ENCODE results near the gene BTBD10.

Gene BTBD10

GRCh38 chr11:13486926-13487660 lies 24.1 kb upstream of the BTBD10 start:
- peak overlapping the region; percentile 34; the same call in 1 of the 2 replicates for H3K4me3 ChIP-seq (ENCODE audit: low read length)
- TF ChIP-seq CTCF (conservative IDR thresholded peaks at IDR 0.05; ENCODE audit: low read length): peak; percentile 42
- peak; percentile 35 for DNase-seq (ENCODE audit: low read depth)

- H3K4me3 ChIP-seq (ENCODE audit: low read length): no peak overlapping the region
- no peak for TF ChIP-seq CTCF (conservative IDR thresholded peaks at IDR 0.05; ENCODE audit: low read length)
- DNase-seq (ENCODE audit: low read depth): no peak
These were observed 17.2 kb upstream of the BTBD10 start for GRCh38 chr11:13480198-13480597.

GRCh38 chr11:13479688-13480087 lies 16.7 kb upstream of the BTBD10 start:
- no peak overlapping the region for H3K4me3 ChIP-seq (ENCODE audit: low read length)
- DNase-seq (ENCODE audit: low read depth): no peak
- no peak for TF ChIP-seq CTCF (conservative IDR thresholded peaks at IDR 0.05; ENCODE audit: low read length)

- DNase-seq (ENCODE audit: low read depth): no peak
- no peak for TF ChIP-seq CTCF (conservative IDR thresholded peaks at IDR 0.05; ENCODE audit: low read length)
These were observed 12.1 kb upstream of the BTBD10 start for GRCh38 chr11:13475091-13475490.

GRCh38 chr11:13473013-13473722 lies 10.1 kb upstream of the BTBD10 start:
- no peak for DNase-seq (ENCODE audit: low read depth)
- H3K4me3 ChIP-seq (ENCODE audit: low read length): no peak overlapping the region
- no peak for TF ChIP-seq CTCF (conservative IDR thresholded peaks at IDR 0.05; ENCODE audit: low read length)

More at GRCh38 chr11:13475091-13475490, 12.1 kb upstream of the BTBD10 start:
- H3K4me3 ChIP-seq (ENCODE audit: low read length): no peak overlapping the region

GRCh38 chr11:13468750-13469149 lies 5.7 kb upstream of the BTBD10 start:
- TF ChIP-seq CTCF (conservative IDR thresholded peaks at IDR 0.05; ENCODE audit: low read length): no peak
- DNase-seq (ENCODE audit: low read depth): no peak

GRCh38 chr11:13465909-13466371 lies 2.9 kb upstream of the BTBD10 start:
- peak; percentile 76 for TF ChIP-seq CTCF (conservative IDR thresholded peaks at IDR 0.05; ENCODE audit: low read length)

More at GRCh38 chr11:13468750-13469149, 5.7 kb upstream of the BTBD10 start:
- no peak overlapping the region for H3K4me3 ChIP-seq (ENCODE audit: low read length)

More at GRCh38 chr11:13465909-13466371, 2.9 kb upstream of the BTBD10 start:
- no peak overlapping the region for H3K4me3 ChIP-seq (ENCODE audit: low read length)
- peak; percentile 53 for DNase-seq (ENCODE audit: low read depth)

Measured in AG10803 (cell line).